ENCODE data around the gene COA1. TPM values are rescaled to one million over a fixed set of nuclear protein-coding genes. Genes with fewer than 3 reads are reported as not detected.
A peak's percentile ranks its signal among the peaks of the same experiment; 100 is the strongest.

COA1 gene
- polyA plus RNA-seq, 1 of the 3 experiments (the other 2 are of a cell fraction) = 42.8 TPM

GRCh38 chr7:43694399-43694748 is 34.9 kb downstream of the COA1 start (continued):
- TF ChIP-seq TEAD4 (IDR thresholded peaks at IDR 0.05; ENCODE audit: borderline replicate concordance, insufficient read depth) = no peak

GRCh38 chr7:43693687-43694398 is 35.5 kb downstream of the COA1 start:
- H3F3A ChIP-seq (replicated peaks; ENCODE audit: insufficient read depth) = peaks cover 25% of the 10 kb centered on the region
- TF ChIP-seq, protein P1, sequence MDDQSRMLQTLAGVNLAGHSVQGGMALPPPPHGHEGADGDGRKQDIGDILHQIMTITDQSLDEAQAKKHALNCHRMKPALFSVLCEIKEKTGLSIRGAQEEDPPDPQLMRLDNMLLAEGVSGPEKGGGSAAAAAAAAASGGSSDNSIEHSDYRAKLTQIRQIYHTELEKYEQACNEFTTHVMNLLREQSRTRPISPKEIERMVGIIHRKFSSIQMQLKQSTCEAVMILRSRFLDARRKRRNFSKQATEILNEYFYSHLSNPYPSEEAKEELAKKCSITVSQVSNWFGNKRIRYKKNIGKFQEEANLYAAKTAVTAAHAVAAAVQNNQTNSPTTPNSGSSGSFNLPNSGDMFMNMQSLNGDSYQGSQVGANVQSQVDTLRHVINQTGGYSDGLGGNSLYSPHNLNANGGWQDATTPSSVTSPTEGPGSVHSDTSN (IDR thresholded peaks at IDR 0.05) = peak; percentile 86
- TF ChIP-seq MEF2A (IDR thresholded peaks at IDR 0.05; ENCODE audit: borderline replicate concordance, low read depth) (0 out of 2 replicates have a peak, but pooled peaks have one; percentile 49), TCF12 (IDR thresholded peaks at IDR 0.05) (peak; percentile 83; the same call in 1 of the 2 replicates), CTCF (IDR thresholded peaks at IDR 0.05) (no peak), YY1 (IDR thresholded peaks at IDR 0.05; ENCODE audit: low read depth) (peak; percentile 11; the same call in 1 of the 2 replicates), GABPA (IDR thresholded peaks at IDR 0.05; ENCODE audit: low read depth) (no peak), SIN3A (IDR thresholded peaks at IDR 0.05; ENCODE audit: borderline replicate concordance, low read depth, low read length) (peak; percentile 41; the same call in 1 of the 2 replicates), NFIC (IDR thresholded peaks at IDR 0.05; ENCODE audit: borderline replicate concordance) (peak; percentile 70; the same call in 1 of the 2 replicates), FOSL2 (IDR thresholded peaks at IDR 0.05; ENCODE audit: borderline replicate concordance, low read depth) (peak; percentile 96), POLR2AphosphoS5 (IDR thresholded peaks at IDR 0.05; ENCODE audit: low read depth, low read length) (peak; percentile 65; the same call in 1 of the 2 replicates), FOXM1 (IDR thresholded peaks at IDR 0.05; ENCODE audit: low read depth) (0 out of 2 replicates have a peak, but pooled peaks have one; percentile 45), EP300 (IDR thresholded peaks at IDR 0.05; ENCODE audit: borderline replicate concordance in 1 of 2, low read depth in 1 of 2, low read length in 1 of 2) (peak in 1 of 2 experiments; percentile 83; a peak in 2 of 4 replicates), ZBTB33 (IDR thresholded peaks at IDR 0.05; ENCODE audit: borderline replicate concordance, low read depth) (no peak), EZH2phosphoT487 (IDR thresholded peaks at IDR 0.05; ENCODE audit: borderline replicate concordance, low read depth) (no peak), JUND (IDR thresholded peaks at IDR 0.05) (peak; percentile 93), TEAD4 (IDR thresholded peaks at IDR 0.05; ENCODE audit: borderline replicate concordance, insufficient read depth) (peak; percentile 84), ELF1 (IDR thresholded peaks at IDR 0.05) (no peak), MAX (IDR thresholded peaks at IDR 0.05; ENCODE audit: low read depth) (peak; percentile 41; the same call in 1 of the 2 replicates), RXRA (IDR thresholded peaks at IDR 0.05; ENCODE audit: borderline replicate concordance, low read depth) (peak; percentile 61; the same call in 1 of the 2 replicates)
- TF ChIP-seq, protein P2, sequence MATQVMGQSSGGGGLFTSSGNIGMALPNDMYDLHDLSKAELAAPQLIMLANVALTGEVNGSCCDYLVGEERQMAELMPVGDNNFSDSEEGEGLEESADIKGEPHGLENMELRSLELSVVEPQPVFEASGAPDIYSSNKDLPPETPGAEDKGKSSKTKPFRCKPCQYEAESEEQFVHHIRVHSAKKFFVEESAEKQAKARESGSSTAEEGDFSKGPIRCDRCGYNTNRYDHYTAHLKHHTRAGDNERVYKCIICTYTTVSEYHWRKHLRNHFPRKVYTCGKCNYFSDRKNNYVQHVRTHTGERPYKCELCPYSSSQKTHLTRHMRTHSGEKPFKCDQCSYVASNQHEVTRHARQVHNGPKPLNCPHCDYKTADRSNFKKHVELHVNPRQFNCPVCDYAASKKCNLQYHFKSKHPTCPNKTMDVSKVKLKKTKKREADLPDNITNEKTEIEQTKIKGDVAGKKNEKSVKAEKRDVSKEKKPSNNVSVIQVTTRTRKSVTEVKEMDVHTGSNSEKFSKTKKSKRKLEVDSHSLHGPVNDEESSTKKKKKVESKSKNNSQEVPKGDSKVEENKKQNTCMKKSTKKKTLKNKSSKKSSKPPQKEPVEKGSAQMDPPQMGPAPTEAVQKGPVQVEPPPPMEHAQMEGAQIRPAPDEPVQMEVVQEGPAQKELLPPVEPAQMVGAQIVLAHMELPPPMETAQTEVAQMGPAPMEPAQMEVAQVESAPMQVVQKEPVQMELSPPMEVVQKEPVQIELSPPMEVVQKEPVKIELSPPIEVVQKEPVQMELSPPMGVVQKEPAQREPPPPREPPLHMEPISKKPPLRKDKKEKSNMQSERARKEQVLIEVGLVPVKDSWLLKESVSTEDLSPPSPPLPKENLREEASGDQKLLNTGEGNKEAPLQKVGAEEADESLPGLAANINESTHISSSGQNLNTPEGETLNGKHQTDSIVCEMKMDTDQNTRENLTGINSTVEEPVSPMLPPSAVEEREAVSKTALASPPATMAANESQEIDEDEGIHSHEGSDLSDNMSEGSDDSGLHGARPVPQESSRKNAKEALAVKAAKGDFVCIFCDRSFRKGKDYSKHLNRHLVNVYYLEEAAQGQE (IDR thresholded peaks at IDR 0.05; ENCODE audit: low read depth, low read length) = 0 out of 2 replicates have a peak, but pooled peaks have one; percentile 31
- H3K9me2 ChIP-seq = no peaks in the 10 kb centered on the region
- H3K27ac ChIP-seq (ENCODE audit: low read depth in 2 of 2, low read length in 1 of 2) = peak overlapping the region; percentile 36 to 96; a peak in 3 of 4 replicates
- H3K9me3 ChIP-seq = no peaks in the 10 kb centered on the region
- WGBS (ENCODE audit: low lambda C conversion rate) = 78% methylated on average over 4 of the region's 4 CpGs
- no peak for DNase-seq
- H3K36me3 ChIP-seq (replicated peaks in 1 of 2; ENCODE audit: control insufficient read depth in 1 of 2, insufficient read depth in 2 of 2, low read length in 1 of 2) = no peaks in the 10 kb centered on the region
- no peaks in the 10 kb centered on the region for H4K20me1 ChIP-seq (ENCODE audit: insufficient read depth)
- H3K4me2 ChIP-seq = peak overlapping the region; percentile 39
- POLR2A ChIA-PET = no interaction called here
- H3K79me2 ChIP-seq (ENCODE audit: insufficient read depth) = peaks cover 88% of the 10 kb centered on the region
- H2AFZ ChIP-seq (ENCODE audit: low read depth) = no peak overlapping the region
- peak overlapping the region in 1 of 2 experiments; percentile 24; a peak in 3 of 4 replicates for H3K4me3 ChIP-seq (ENCODE audit: low read depth in 2 of 2, low read length in 1 of 2)
- no peaks in the 10 kb centered on the region for H3K27me3 ChIP-seq (ENCODE audit: insufficient read depth)
- CTCF ChIA-PET = interaction anchor here (1.1 to 4.1 kb wide), 4 partner anchors 24 to 753 kb away, joined by 3 to 48 read pairs (median 4); partner anchors contain the start of genes COA1 and STK17A
- peak overlapping the region; percentile 42 for H3K9ac ChIP-seq
- H3K4me1 ChIP-seq (ENCODE audit: control insufficient read depth in 1 of 2, insufficient read depth in 2 of 2, low read depth in 1 of 2, low read length in 1 of 2) = peaks cover 5 to 44% of the 10 kb centered on the region in 2 experiments
